DOHH2 (cell line): Measurements from ENCODE around the gene PLCG2.
"Not testable (repeated sequence)": the region's sequence is repeated elsewhere in the genome, so short reads cannot be mapped to it uniquely, and the experiment has no call there.

Source experiments
- H3F3A ChIP-seq: fragments of 200-600 bp; sonication (generic), shearing (Covaris generic); 2 replicates; pipeline ENCODE4 v1.6.0; 2016; ENCODE audit warnings: antibody characterized with exemption, mild to moderate bottlenecking; ENCODE audit not compliant: control insufficient read depth, insufficient read depth
- H3K27ac ChIP-seq: fragments of 200-600 bp; sonication (generic); 2 replicates; pipeline ENCODE4 v1.5.1; 2014; ENCODE audit warnings: low read depth, mild to moderate bottlenecking, low read length, moderate library complexity
- H3K27me3 ChIP-seq: fragments of 200-600 bp; sonication (generic); 2 replicates; pipeline ENCODE4 v1.6.1; 2014; ENCODE audit warnings: mild to moderate bottlenecking, low read length, mixed read lengths; ENCODE audit not compliant: control insufficient read depth
- H3K36me3 ChIP-seq: fragments of 200-600 bp; sonication (generic); 2 replicates; pipeline ENCODE4 v1.6.1; 2014; ENCODE audit warnings: mild to moderate bottlenecking, low read length, moderate library complexity, mixed read lengths; ENCODE audit not compliant: control insufficient read depth
- H3K4me1 ChIP-seq: fragments of 200-600 bp; sonication (generic); 2 replicates; pipeline ENCODE4 v1.6.1; 2014; ENCODE audit warnings: mild to moderate bottlenecking, low read length, mixed read lengths; ENCODE audit not compliant: control insufficient read depth
- H3K4me2 ChIP-seq: fragments of 200-600 bp; sonication (generic); 2 replicates; pipeline ENCODE4 v1.6.0; 2014; ENCODE audit warnings: mild to moderate bottlenecking, low read length, moderate library complexity
- H3K4me3 ChIP-seq: fragments of 200-600 bp; sonication (generic); 2 replicates; pipeline ENCODE4 v1.5.1; 2014; ENCODE audit warnings: mild to moderate bottlenecking, low read length, mixed read lengths
- H3K79me2 ChIP-seq: fragments of 200-600 bp; sonication (generic); 2 replicates; pipeline ENCODE4 v1.6.1; 2014; ENCODE audit warnings: mild to moderate bottlenecking, low read length, mixed read lengths; ENCODE audit not compliant: control insufficient read depth
- H3K9me2 ChIP-seq: fragments of 200-600 bp; sonication (generic); replicated peaks from 2 replicates; pipeline ENCODE4 v1.6.1; 2014; ENCODE audit warnings: mild to moderate bottlenecking, low read length, mixed read lengths; ENCODE audit not compliant: control insufficient read depth
- H3K9me3 ChIP-seq: fragments of 200-600 bp; sonication (generic); 2 replicates; pipeline ENCODE4 v1.6.1; 2014; ENCODE audit warnings: antibody characterized with exemption, low read length, mixed read lengths; ENCODE audit not compliant: control insufficient read depth, insufficient read depth
- H4K20me1 ChIP-seq: fragments of 200-600 bp; sonication (generic); 2 replicates; pipeline ENCODE4 v1.6.0; 2014; ENCODE audit warnings: low read depth, mild to moderate bottlenecking, antibody characterized with exemption, low read length, moderate library complexity; ENCODE audit not compliant: control insufficient read depth, insufficient read depth
- CTCF ChIP-seq: fragments of 200-600 bp; sonication (generic); IDR thresholded peaks from one replicate; pipeline ENCODE4 v1.5.1; 2014; ENCODE audit warnings: antibody characterized with exemption, mild to moderate bottlenecking, low read depth, low read length; ENCODE audit not compliant: poor library complexity, severe bottlenecking
- EZH2phosphoT487 ChIP-seq: fragments of 200-600 bp; sonication (generic); IDR thresholded peaks from 2 replicates; pipeline ENCODE4 v1.6.1; 2017; ENCODE audit warnings: borderline replicate concordance, mild to moderate bottlenecking, antibody characterized with exemption, low read length, moderate library complexity, mixed read lengths

PLCG2 gene

GRCh38 chr16:82007189-82007588, 228.1 kb downstream of the PLCG2 start:
- no peaks in the 10 kb centered on the region for H4K20me1 ChIP-seq
- TF ChIP-seq EZH2phosphoT487 (no peak), CTCF (no peak)
- no peak overlapping the region for H3K4me3 ChIP-seq
- H3K9me3 ChIP-seq, result peaks cover 17% of the 10 kb centered on the region
- no peaks in the 10 kb centered on the region for H3F3A ChIP-seq
- H3K4me2 ChIP-seq, result no peak overlapping the region
- H3K9me2 ChIP-seq, result no peaks in the 10 kb centered on the region
- peaks cover 4% of the 10 kb centered on the region; the same call in 1 of the 2 replicates for H3K36me3 ChIP-seq
- no peaks in the 10 kb centered on the region; the same call in 1 of the 2 replicates for H3K79me2 ChIP-seq
- no peak overlapping the region for H3K27ac ChIP-seq
- H3K27me3 ChIP-seq, result no peaks in the 10 kb centered on the region
- peaks cover 12% of the 10 kb centered on the region for H3K4me1 ChIP-seq

- H3K4me2 ChIP-seq, result no peak overlapping the region
- no peak overlapping the region for H3K27ac ChIP-seq
- peaks cover 17% of the 10 kb centered on the region for H3K9me3 ChIP-seq
- H3K4me1 ChIP-seq, result peaks cover 12% of the 10 kb centered on the region
- H3K9me2 ChIP-seq, result no peaks in the 10 kb centered on the region
- no peaks in the 10 kb centered on the region for H3F3A ChIP-seq
- H3K27me3 ChIP-seq, result no peaks in the 10 kb centered on the region
- H3K36me3 ChIP-seq, result peaks cover 4% of the 10 kb centered on the region; the same call in 1 of the 2 replicates
- TF ChIP-seq EZH2phosphoT487 (no peak), CTCF (no peak)
- no peaks in the 10 kb centered on the region; the same call in 1 of the 2 replicates for H3K79me2 ChIP-seq
- H4K20me1 ChIP-seq, result no peaks in the 10 kb centered on the region
- no peak overlapping the region for H3K4me3 ChIP-seq
These were observed 230.0 kb downstream of the PLCG2 start for GRCh38 chr16:82008957-82009592.

- not testable (repeated sequence) for H3K79me2 ChIP-seq, H3K4me2 ChIP-seq, H3K27me3 ChIP-seq, H3K27ac ChIP-seq, H3K9me2 ChIP-seq, H4K20me1 ChIP-seq, H3F3A ChIP-seq, H3K4me3 ChIP-seq, H3K36me3 ChIP-seq
- H3K9me3 ChIP-seq, result peaks cover 17% of the 10 kb centered on the region
- H3K4me1 ChIP-seq, result peaks cover 12% of the 10 kb centered on the region
These were observed 230.7 kb downstream of the PLCG2 start for GRCh38 chr16:82009789-82010188.

GRCh38 chr16:82010649-82011048, 231.6 kb downstream of the PLCG2 start:
- no peak overlapping the region for H3K27ac ChIP-seq
- H4K20me1 ChIP-seq, result no peaks in the 10 kb centered on the region
- H3K4me1 ChIP-seq, result peaks cover 12% of the 10 kb centered on the region
- TF ChIP-seq CTCF, result no peak
- TF ChIP-seq EZH2phosphoT487, result no peak
- peak overlapping the region; percentile 62 for H3K4me2 ChIP-seq
- no peaks in the 10 kb centered on the region for H3K27me3 ChIP-seq
- no peaks in the 10 kb centered on the region for H3F3A ChIP-seq
- H3K79me2 ChIP-seq, result no peaks in the 10 kb centered on the region; the same call in 1 of the 2 replicates
- H3K36me3 ChIP-seq, result peaks cover 4% of the 10 kb centered on the region; the same call in 1 of the 2 replicates
- H3K9me3 ChIP-seq, result peaks cover 17% of the 10 kb centered on the region
- peak overlapping the region; percentile 74 for H3K4me3 ChIP-seq
- no peaks in the 10 kb centered on the region for H3K9me2 ChIP-seq
